Measurements from ENCODE around the gene ENKD1. TPM values are rescaled to one million over a fixed set of nuclear protein-coding genes. Genes with fewer than 3 reads are reported as not detected.

ENKD1 gene
- total and polyA plus RNA-seq, 2 of the 13 experiments (the other 11 are each of a cell fraction or from before 2014, with no cell fraction given): 10.8 to 20.8 TPM

GRCh38 chr16:67667817-67668494 lies 1.4 kb upstream of the ENKD1 start (continued):
- TF ChIP-seq ZNF432 (CRISPR knock-in tag; IDR thresholded peaks at IDR 0.05; ENCODE audit: borderline replicate concordance) (no peak), ZNF878 (CRISPR knock-in tag; IDR thresholded peaks at IDR 0.05) (no peak), ZNF446 (CRISPR knock-in tag; IDR thresholded peaks at IDR 0.05) (0 out of 2 replicates have a peak, but pooled peaks have one; percentile 11), ZZZ3 (CRISPR knock-in tag; IDR thresholded peaks at IDR 0.05; ENCODE audit: borderline replicate concordance) (0 out of 2 replicates have a peak, but pooled peaks have one; percentile 64), IKZF4 (CRISPR knock-in tag; IDR thresholded peaks at IDR 0.05; ENCODE audit: borderline replicate concordance, low read depth, not compliant biosample characterization) (peak; percentile 41), ZNF710 (CRISPR knock-in tag; IDR thresholded peaks at IDR 0.05; ENCODE audit: borderline replicate concordance) (no peak; the same call in 1 of the 2 replicates), FLYWCH1 (CRISPR knock-in tag; IDR thresholded peaks at IDR 0.05) (no peak), EZH2 (conservative IDR thresholded peaks at IDR 0.05; ENCODE audit: low read depth, low read length) (no peak), UBTF (CRISPR knock-in tag; IDR thresholded peaks at IDR 0.05) (peak; percentile 83), TBX2 (CRISPR knock-in tag; IDR thresholded peaks at IDR 0.05; ENCODE audit: borderline replicate concordance) (peak; percentile 79), PRPF4 (IDR thresholded peaks at IDR 0.05; ENCODE audit: low read depth, low read length, poor library complexity, severe bottlenecking) (no peak), TOE1 (CRISPR knock-in tag; IDR thresholded peaks at IDR 0.05) (0 out of 2 replicates have a peak, but pooled peaks have one; percentile 33), ZBTB20 (CRISPR knock-in tag; IDR thresholded peaks at IDR 0.05; ENCODE audit: borderline replicate concordance, low read depth) (0 out of 2 replicates have a peak, but pooled peaks have one; percentile 73), TCF7L2 (IDR thresholded peaks at IDR 0.05; ENCODE audit: low read depth, low read length) (no peak), CTCF (CRISPR knock-in tag; IDR thresholded peaks at IDR 0.05) (peak; percentile 99), SMC3 (IDR thresholded peaks at IDR 0.05; ENCODE audit: low read length) (peak; percentile 96), ZNF770 (CRISPR knock-in tag; IDR thresholded peaks at IDR 0.05) (no peak; the same call in 1 of the 2 replicates), SIN3A (IDR thresholded peaks at IDR 0.05; ENCODE audit: borderline replicate concordance, low read depth, low read length) (peak; percentile 85; the same call in 1 of the 2 replicates), ZFAT (CRISPR knock-in tag; conservative IDR thresholded peaks at IDR 0.05) (no peak), ATF7 (IDR thresholded peaks at IDR 0.05) (no peak), ATF7 (CRISPR knock-in tag; IDR thresholded peaks at IDR 0.05) (no peak; the same call in 1 of the 2 replicates)

All from HepG2 (cell line).